HG02610 (cell line): ENCODE results near the gene COL11A1.
"Not testable (repeated sequence)": the region's sequence is repeated elsewhere in the genome, so short reads cannot be mapped to it uniquely, and the experiment has no call there.

Source experiments
- ATAC-seq: cut with Tn5 transposase; IDR thresholded peaks from one replicate; pipeline ENCODE4 v1.9.1; 2021; ENCODE audit warnings: mild to moderate bottlenecking, moderate library complexity; ENCODE audit not compliant: unreplicated experiment

Gene COL11A1

GRCh38 chr1:102840741-102841140 lies 267.6 kb downstream of the COL11A1 start:
- ATAC-seq = no peak

GRCh38 chr1:102838016-102838415 lies 270.3 kb downstream of the COL11A1 start:
- no peak for ATAC-seq

GRCh38 chr1:102837551-102837950 lies 270.8 kb downstream of the COL11A1 start:
- ATAC-seq = no peak

GRCh38 chr1:102836991-102837390 lies 271.3 kb downstream of the COL11A1 start:
- ATAC-seq = no peak

GRCh38 chr1:102834688-102835320 lies 273.5 kb downstream of the COL11A1 start:
- ATAC-seq = no peak

- ATAC-seq = no peak
These were observed 275.2 kb downstream of the COL11A1 start for GRCh38 chr1:102833151-102833550.

GRCh38 chr1:102826706-102827105 lies 281.6 kb downstream of the COL11A1 start:
- not testable (repeated sequence) for ATAC-seq
